Fibroblast of lung (primary cell): ENCODE results near the gene TTC31. TPM values are rescaled to one million over a fixed set of nuclear protein-coding genes. Genes with fewer than 3 reads are reported as not detected.
A peak's percentile ranks its signal among the peaks of the same experiment; 100 is the strongest.

Experiments used
- DNase-seq, 2 donors: peaks; one replicate each; pipeline versions ENCODE4 v3.0.0 to v3.0.0-alpha.2; 2010; ENCODE audit warnings: low read depth in 2 of 2
- H2AFZ ChIP-seq: 2 replicates; pipeline ENCODE4 v1.5.1; 2012; ENCODE audit warnings: low read length, control low read depth, inconsistent platforms
- H3K27ac ChIP-seq: 2 replicates; pipeline ENCODE4 v1.5.1; 2011; ENCODE audit warnings: low read length, control low read depth; ENCODE audit not compliant: insufficient read depth
- H3K27me3 ChIP-seq: 2 replicates; pipeline ENCODE4 v1.5.1; 2011; ENCODE audit warnings: mild to moderate bottlenecking, low read length; ENCODE audit not compliant: control insufficient read depth, insufficient read depth
- H3K36me3 ChIP-seq: 2 replicates; pipeline ENCODE4 v1.5.1; 2011; ENCODE audit warnings: low read length; ENCODE audit not compliant: control insufficient read depth, insufficient read depth
- H3K4me1 ChIP-seq: 2 replicates; pipeline ENCODE4 v1.5.1; 2011; ENCODE audit warnings: low read length; ENCODE audit not compliant: control insufficient read depth, insufficient read depth; ENCODE audit errors: extremely low read depth
- H3K4me2 ChIP-seq: 2 replicates; pipeline ENCODE4 v1.5.1; 2011; ENCODE audit warnings: low read length, control low read depth; ENCODE audit not compliant: insufficient read depth; ENCODE audit errors: extremely low read depth
- H3K4me3 ChIP-seq, 4 experiments: fragments of 200-600 bp in 1 of 4; sonication (generic) in 1 of 4; replicated peaks in 1 of 4; 2 replicates each; pipeline ENCODE4 v1.5.1; 2011 to 2016; ENCODE audit warnings: low read length in 4 of 4, low read depth in 3 of 4, mild to moderate bottlenecking in 3 of 4, control low read depth in 2 of 4, inconsistent platforms in 1 of 4, mixed read lengths in 1 of 4; ENCODE audit not compliant: insufficient read depth in 1 of 4; ENCODE audit errors: control extremely low read depth in 1 of 4
- H3K79me2 ChIP-seq: 2 replicates; pipeline ENCODE4 v1.5.1; 2012; ENCODE audit warnings: mild to moderate bottlenecking, low read length, inconsistent platforms; ENCODE audit not compliant: control insufficient read depth, insufficient read depth
- H3K9ac ChIP-seq: 2 replicates; pipeline ENCODE4 v1.5.1; 2011; ENCODE audit warnings: mild to moderate bottlenecking, low read length, control low read depth; ENCODE audit not compliant: insufficient read depth
- H3K9me3 ChIP-seq: 2 replicates; pipeline ENCODE4 v1.5.1; 2012; ENCODE audit warnings: low read depth, low read length; ENCODE audit not compliant: control insufficient read depth, insufficient read depth
- H4K20me1 ChIP-seq: 2 replicates; pipeline ENCODE4 v1.5.1; 2011; ENCODE audit warnings: low read length; ENCODE audit not compliant: control insufficient read depth, insufficient read depth; ENCODE audit errors: extremely low read depth
- CTCF ChIP-seq, 2 donors: IDR thresholded peaks in 1 of 2; conservative IDR thresholded peaks in 1 of 2; 1 replicate in 1 of 2; 2 replicates in 1 of 2; pipeline ENCODE4 v1.5.1; 2011 to 2012; ENCODE audit warnings: low read length in 2 of 2, control low read depth in 1 of 2, inconsistent platforms in 1 of 2, low read depth in 1 of 2, mild to moderate bottlenecking in 1 of 2
- EZH2 ChIP-seq: IDR thresholded peaks from 2 replicates; pipeline ENCODE4 v1.5.1; 2012; ENCODE audit warnings: low read length, control low read depth, mild to moderate bottlenecking; ENCODE audit errors: missing control alignments
- polyA plus RNA-seq, 2 donors: library from polyadenylated mRNA; depleted of rRNA in 1 of 2; stranded (reverse) in 1 of 2; unstranded in 1 of 2; fragments of >200 nt; gene quantifications; 2 replicates each; pipeline ENCODE4 v1.2.1, GENCODE V29; 2011 to 2012; ENCODE audit warnings: missing spikeins in 1 of 2
- total RNA-seq: library from RNA; depleted of rRNA; stranded (reverse); fragments of >200 nt; gene quantifications from 2 replicates; pipeline ENCODE4 v1.2.1, GENCODE V29; 2014

Gene TTC31
- total and polyA plus RNA-seq, 2 donors (not counting 1 experiment from before 2014, with no cell fraction given) = 10.7 to 11.8 TPM

GRCh38 chr2:74511104-74511989 is 28.5 kb downstream of the TTC31 start:
- H2AFZ ChIP-seq = no peak overlapping the region
- no peaks in the 10 kb centered on the region for H4K20me1 ChIP-seq
- H3K9ac ChIP-seq = no peak overlapping the region
- TF ChIP-seq CTCF (conservative IDR thresholded peaks at IDR 0.05 in 1 of 2, IDR thresholded peaks at IDR 0.05 in 1 of 2; ENCODE audit: low read depth in 1 of 2, low read length in 2 of 2) (no peak), EZH2 (no peak)
- H3K4me1 ChIP-seq = peaks cover 4% of the 10 kb centered on the region
- peaks cover 53% of the 10 kb centered on the region for H3K27me3 ChIP-seq
- H3K36me3 ChIP-seq = peaks cover 2% of the 10 kb centered on the region
- no peaks in the 10 kb centered on the region for H3K9me3 ChIP-seq
- no peak overlapping the region for H3K27ac ChIP-seq
- DNase-seq = peak in 1 of 2 donors; percentile 19
- peak overlapping the region; percentile 27 for H3K4me2 ChIP-seq
- H3K4me3 ChIP-seq = no peak overlapping the region
- peaks cover 8% of the 10 kb centered on the region for H3K79me2 ChIP-seq

DNA sequence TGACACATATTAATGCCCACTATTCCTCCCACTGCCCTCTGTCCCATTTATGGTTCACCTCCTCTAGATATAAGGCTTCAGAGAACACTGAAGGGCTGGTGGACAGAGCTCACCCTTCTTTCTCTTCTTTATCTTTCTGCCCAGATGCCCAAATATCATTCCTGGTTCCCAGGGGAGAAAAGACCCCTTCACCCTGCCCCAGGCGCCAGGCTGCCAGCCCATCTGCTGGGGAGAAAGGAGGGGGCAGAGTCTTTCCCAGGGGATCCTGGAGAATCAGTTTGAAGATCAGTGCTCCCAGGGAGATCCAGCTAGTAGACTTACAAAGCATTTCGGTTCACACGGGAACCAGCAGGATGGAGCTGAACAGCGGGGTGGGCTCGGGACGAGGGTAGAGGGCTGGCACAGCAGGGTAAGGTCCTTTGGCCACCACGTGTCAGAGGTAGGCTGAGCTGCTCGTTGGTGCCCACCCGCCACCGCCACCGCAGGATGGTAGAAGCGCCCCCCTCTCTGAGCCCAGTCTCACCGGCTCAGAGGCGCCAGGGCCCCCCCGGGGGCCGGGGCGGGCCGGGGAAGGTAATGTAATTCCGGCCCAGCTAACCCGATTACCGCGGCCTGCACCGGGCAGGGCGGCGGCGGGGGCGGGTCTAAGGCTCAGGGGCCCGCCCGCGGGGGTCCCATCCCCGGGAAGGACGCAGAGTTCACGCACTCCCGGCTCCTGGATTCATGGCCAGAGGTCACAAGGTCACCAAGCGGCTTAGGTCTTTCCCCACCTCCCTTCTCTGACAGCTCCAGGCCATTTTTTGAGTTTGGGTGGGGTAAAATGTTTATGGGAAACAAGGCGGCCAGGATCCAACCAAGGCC is 30.1 kb downstream of the TTC31 start:
- Histone ChIP-seq H3K4me2 (no peak overlapping the region), H3K36me3 (no peaks in the 10 kb centered on the region), H3K4me1 (no peaks in the 10 kb centered on the region), H3K79me2 (no peaks in the 10 kb centered on the region), H3K27ac (no peak overlapping the region), H4K20me1 (no peaks in the 10 kb centered on the region), H3K9me3 (no peaks in the 10 kb centered on the region), H3K9ac (no peak overlapping the region), H3K4me3 (no peak overlapping the region), H3K27me3 (peaks cover 68% of the 10 kb centered on the region), H2AFZ (no peak overlapping the region)
- TF ChIP-seq CTCF (conservative IDR thresholded peaks at IDR 0.05 in 1 of 2, IDR thresholded peaks at IDR 0.05 in 1 of 2; ENCODE audit: low read depth in 1 of 2, low read length in 2 of 2) (no peak), EZH2 (no peak)
- DNase-seq = no peak
